D721Med (cell line): ENCODE results near the gene COLEC12.

Experiments
- DNase-seq: peaks from one replicate; pipeline ENCODE4 v3.0.0; 2011; ENCODE audit warnings: low spot score; ENCODE audit not compliant: insufficient read length
- FAIRE-seq: peaks from 2 replicates; lab custom pipeline; 2011; peaks lifted over from hg19 to GRCh38; lab: Jason Lieb, UNC
- CTCF ChIP-seq: IDR thresholded peaks from 2 replicates; pipeline ENCODE4 v1.5.1; 2012; ENCODE audit warnings: mild to moderate bottlenecking, control low read depth; ENCODE audit not compliant: insufficient read depth; ENCODE audit errors: missing control alignments

The COLEC12 gene

GRCh38 chr18:489244-490023 lies 11.1 kb downstream of the COLEC12 start:
- DNase-seq (no peak), FAIRE-seq (no peak)
- no peak for TF ChIP-seq CTCF

- no peak for TF ChIP-seq CTCF
- FAIRE-seq (no peak), DNase-seq (no peak)
Measured at GRCh38 chr18:486929-487740, 13.4 kb downstream of the COLEC12 start.

- FAIRE-seq = no peak
- no peak for TF ChIP-seq CTCF
- no peak for DNase-seq
Measured at GRCh38 chr18:484749-485464, 15.6 kb downstream of the COLEC12 start.

GRCh38 chr18:478681-479080 lies 21.8 kb downstream of the COLEC12 start:
- no peak for DNase-seq
- FAIRE-seq = no peak
- TF ChIP-seq CTCF = no peak

GRCh38 chr18:477565-477964 lies 22.9 kb downstream of the COLEC12 start:
- TF ChIP-seq CTCF = peak; percentile 25
- DNase-seq = no peak
- no peak for FAIRE-seq

- FAIRE-seq (no peak), DNase-seq (no peak)
- TF ChIP-seq CTCF = no peak
Measured at GRCh38 chr18:476251-476664, 24.2 kb downstream of the COLEC12 start.
